DMS53 (cell line): ENCODE measurements around the gene ATF2.

ENCODE experiments used
- DNase-seq: peaks from one replicate; lab custom pipeline; 2025; lab: John Stamatoyannopoulos, UW

Gene ATF2

GRCh38 chr2:175167792-175168563 is at the start of gene ATF2:
Gene ATF2 (minus strand): TSS chr2:175168203. CDS start chr2:175136443, 31,760 bp downstream.
- peak; percentile 100 for DNase-seq

- peak; percentile 11 for DNase-seq
Measured at GRCh38 chr2:175207741-175208438, 39.9 kb upstream of the ATF2 start.

GRCh38 chr2:175206866-175207265 is 38.9 kb upstream of the ATF2 start:
- no peak for DNase-seq

GRCh38 chr2:175205523-175205922 is 37.5 kb upstream of the ATF2 start:
- DNase-seq = peak; percentile 14

GRCh38 chr2:175203621-175204496 is 35.9 kb upstream of the ATF2 start:
- peak; percentile 82 for DNase-seq

GRCh38 chr2:175195012-175195411 is 27.0 kb upstream of the ATF2 start:
- peak; percentile 34 for DNase-seq

GRCh38 chr2:175188761-175189160 is 20.8 kb upstream of the ATF2 start:
- no peak for DNase-seq

GRCh38 chr2:175187378-175187777 is 19.4 kb upstream of the ATF2 start:
- peak; percentile 32 for DNase-seq

- DNase-seq = no peak
Measured at GRCh38 chr2:175183674-175184073, 15.7 kb upstream of the ATF2 start.

GRCh38 chr2:175181877-175182308 is 13.9 kb upstream of the ATF2 start:
- DNase-seq = no peak

- peak; percentile 99 for DNase-seq
Measured at GRCh38 chr2:175181104-175181876, 13.3 kb upstream of the ATF2 start, which contains the start of gene ATP5MC3. Gene ATP5MC3 (minus strand): TSS chr2:175181710. CDS start chr2:175181393, 317 bp downstream.

- peak; percentile 67 for DNase-seq
Measured at GRCh38 chr2:175180701-175181103, 12.7 kb upstream of the ATF2 start.

GRCh38 chr2:175176624-175177023 is 8.6 kb upstream of the ATF2 start:
- DNase-seq = no peak

- DNase-seq = no peak
Measured at GRCh38 chr2:175175896-175176295, 7.9 kb upstream of the ATF2 start.

- no peak for DNase-seq
Measured at GRCh38 chr2:175175320-175175719, 7.3 kb upstream of the ATF2 start.

- DNase-seq = no peak
Measured at GRCh38 chr2:175170659-175171304, 2.8 kb upstream of the ATF2 start.

GRCh38 chr2:175169191-175169590 is 1.2 kb upstream of the ATF2 start:
- DNase-seq = peak; percentile 29

GRCh38 chr2:175168564-175168945 is 552 bp upstream of the ATF2 start:
- DNase-seq = no peak

- peak; percentile 72 for DNase-seq
Measured at GRCh38 chr2:175167076-175167791, 769 bp downstream of the ATF2 start.

GRCh38 chr2:175166216-175166824 is 1.7 kb downstream of the ATF2 start:
- no peak for DNase-seq
